Lung microvascular endothelial cell (primary cell): ENCODE measurements around the gene NNMT. TPM values are rescaled to one million over a fixed set of nuclear protein-coding genes. Genes with fewer than 3 reads are reported as not detected.

ENCODE experiments used
- DNase-seq, 2 donors: peaks; one replicate each; pipeline versions ENCODE4 v3.0.0 to v3.0.0-alpha.2; 2010; ENCODE audit warnings: low read depth in 2 of 2
- total RNA-seq: library from RNA; depleted of rRNA; stranded (reverse); fragments of >200 nt; gene quantifications from 2 replicates; pipeline ENCODE4 v1.2.1, GENCODE V29; 2014

Gene NNMT
- total RNA-seq, 1 donor from 2014 or later = 316 TPM

GRCh38 chr11:114344494-114344893, 48.3 kb downstream of the NNMT start:
- DNase-seq = no peak

- no peak for DNase-seq
These were observed 49.5 kb downstream of the NNMT start for GRCh38 chr11:114345575-114346222.

- peak; percentile 25 to 27 for DNase-seq
These were observed 50.5 kb downstream of the NNMT start for GRCh38 chr11:114346709-114347141.

DNA sequence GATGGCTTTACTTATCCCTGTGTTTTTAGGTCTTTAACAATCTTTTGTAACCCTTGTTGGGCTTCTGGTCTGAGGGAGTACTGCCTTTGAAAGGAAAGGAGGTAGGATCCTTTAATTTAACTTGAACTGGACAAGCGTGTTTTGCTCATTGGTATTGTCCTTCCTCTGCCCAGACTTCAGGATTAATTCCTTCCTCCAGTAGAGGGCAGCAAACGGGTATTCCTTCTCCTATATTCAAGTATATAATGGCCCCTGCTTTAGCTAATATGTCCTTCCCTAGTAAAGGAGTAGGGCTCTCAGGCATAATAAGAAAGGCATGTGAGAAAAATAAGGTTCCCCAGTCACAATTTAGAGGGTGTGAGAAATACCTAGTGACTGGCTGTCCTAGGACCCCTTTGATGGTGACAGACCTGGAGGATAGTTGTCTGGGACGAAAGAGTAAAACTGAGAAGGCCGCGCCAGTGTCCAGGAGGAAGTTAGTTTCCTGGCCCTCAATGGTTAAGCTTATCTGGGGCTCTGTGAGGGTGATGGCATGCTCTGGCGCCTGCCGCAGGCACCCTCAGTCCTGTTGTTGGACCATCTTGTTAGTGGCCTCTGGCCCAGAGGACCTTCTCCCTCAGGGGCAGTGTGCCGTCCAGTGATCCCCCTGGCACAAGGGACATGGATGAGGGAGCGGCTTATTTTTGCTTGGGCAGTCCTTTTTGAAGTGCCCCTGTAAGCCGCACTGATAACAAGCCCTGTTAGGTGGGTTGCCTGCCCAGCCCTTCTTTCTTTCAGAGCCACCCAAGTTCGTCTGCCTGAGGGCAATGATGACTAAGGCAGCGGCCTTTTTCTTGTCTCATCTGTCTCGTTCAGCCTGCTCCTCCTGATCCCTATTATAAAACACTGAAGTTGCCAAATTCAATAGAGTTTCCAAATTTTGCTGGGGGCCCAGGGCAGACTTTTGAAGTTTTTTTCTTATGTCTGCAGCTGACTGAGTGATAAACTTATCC, 52.3 kb downstream of the NNMT start:
- DNase-seq = peak; percentile 74 to 80

DNA sequence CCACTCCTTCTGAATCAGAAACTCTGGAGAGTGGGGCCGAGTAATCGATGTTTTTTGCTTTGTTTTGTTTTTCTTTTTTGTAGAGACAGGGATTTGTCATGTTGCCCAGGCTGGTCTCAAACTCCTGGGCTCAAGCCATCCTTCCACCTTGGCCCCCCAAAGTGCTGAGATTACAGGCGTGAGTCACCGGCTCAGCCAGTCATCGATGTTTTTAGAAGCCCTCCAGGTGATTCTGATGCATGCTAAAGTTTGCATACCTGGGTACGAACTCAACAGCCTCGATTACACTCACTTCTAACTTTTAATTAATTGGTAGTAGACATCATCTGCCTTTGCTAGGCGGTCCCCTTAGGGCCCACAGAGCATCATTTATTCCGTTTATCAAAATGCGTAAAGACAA, 53.8 kb downstream of the NNMT start:
- DNase-seq = no peak

- DNase-seq = no peak
These were observed 57.2 kb downstream of the NNMT start for GRCh38 chr11:114353443-114353842.

- peak in 1 of 2 donors; percentile 85 for DNase-seq
These were observed 57.9 kb downstream of the NNMT start for GRCh38 chr11:114354076-114354475.

DNA sequence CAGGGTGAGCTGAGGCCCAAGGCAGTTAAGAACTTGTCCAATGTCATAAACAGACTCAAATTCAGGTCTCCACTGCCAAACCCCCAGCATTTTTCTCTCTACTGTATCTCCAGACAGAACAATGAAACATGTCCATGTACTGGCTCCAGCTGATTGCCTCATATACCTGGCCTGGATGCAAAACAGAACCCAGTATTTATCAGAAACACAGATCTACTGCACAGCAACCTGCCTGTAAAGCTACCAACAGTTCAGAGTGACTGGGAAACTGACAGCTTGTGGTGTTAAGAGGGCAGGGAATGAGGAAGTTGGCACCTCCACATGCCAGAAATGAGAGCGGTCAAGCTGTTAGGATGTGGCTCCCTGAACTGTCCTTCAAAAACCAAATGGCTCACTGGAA, 62.5 kb downstream of the NNMT start:
- DNase-seq = peak; percentile 18 to 59

GRCh38 chr11:114359342-114359741, 63.1 kb downstream of the NNMT start:
- no peak for DNase-seq

- DNase-seq = no peak
These were observed 66.1 kb downstream of the NNMT start for GRCh38 chr11:114362326-114362725.

GRCh38 chr11:114362958-114363357, 66.8 kb downstream of the NNMT start:
- DNase-seq = no peak

Other genes starting within 250 kb of the NNMT start
- 10.0 and 22.0 TPM in 2 replicates for gene ZBTB16, start 236.7 kb upstream of the NNMT start, total RNA-seq
- gene C11orf71, start 104.1 kb downstream of the NNMT start, total RNA-seq = 2.6 and 3.6 TPM in 2 replicates
- gene RBM7, start 104.3 kb downstream of the NNMT start, total RNA-seq = 36.8 and 52.4 TPM in 2 replicates
- 115 and 149 TPM in 2 replicates for gene REXO2, start 143.1 kb downstream of the NNMT start, total RNA-seq